Ovary (tissue), 9 donors: Measurements from ENCODE around the gene EIF4G3. TPM values are rescaled to one million over a fixed set of nuclear protein-coding genes. Genes with fewer than 3 reads are reported as not detected.

Experiments used
- DNase-seq, 5 donors: peaks; one replicate each; pipeline ENCODE4 v3.0.0-alpha.2; 2019 to 2020
- H3K27ac ChIP-seq, 2 donors: fragments of 200-600 bp; one replicate each; pipeline versions ENCODE4 v1.5.1 to v1.8.0; 2019 to 2022
- H3K27me3 ChIP-seq: fragments of 200-600 bp; one replicate; pipeline ENCODE4 v1.8.0; 2022
- H3K36me3 ChIP-seq: fragments of 200-600 bp; sonication (generic); one replicate; pipeline ENCODE4 v1.5.1; 2019
- H3K4me1 ChIP-seq: one replicate; pipeline ENCODE4 v1.8.1; 2013; ENCODE audit warnings: mild to moderate bottlenecking, moderate library complexity; ENCODE audit not compliant: insufficient read depth
- H3K4me3 ChIP-seq: fragments of 200-600 bp; sonication (generic); one replicate; pipeline ENCODE4 v1.5.1; 2017
- H3K9me3 ChIP-seq, 2 donors: fragments of 200-600 bp in 1 of 2; sonication (generic) in 1 of 2; one replicate each; pipeline versions ENCODE4 v1.5.1 to v1.8.1; 2013 to 2019; ENCODE audit warnings: mild to moderate bottlenecking in 1 of 2, moderate library complexity in 1 of 2
- EP300 ChIP-seq: sonication (generic); formaldehyde crosslinking; IDR thresholded peaks from one replicate; pipeline ENCODE4 v1.6.1; 2017; ENCODE audit warnings: antibody characterized with exemption
- POLR2A ChIP-seq: fragments of 450-650 bp; IDR thresholded peaks from one replicate; pipeline ENCODE4 v1.6.1; 2017; ENCODE audit warnings: antibody characterized with exemption, mild to moderate bottlenecking, moderate library complexity
- WGBS, 3 donors: extraction: QIAGEN DNeasy Blood & Tissue Kit in 1 of 3; methylation state at CpG; one replicate each; pipeline versions ENCODE4 v1.1.5 to v1.1.7; 2013 to 2017; 5-methylcytosine and 5-hydroxymethylcytosine counted together
- intact Hi-C, 4 donors: fragments of 100-400 bp; cut with DNase I; formaldehyde crosslinking; loops; one replicate each; pipeline versions ENCODE4 v1.11.0 to v1.15.1; 2022 to 2023
- polyA plus RNA-seq, 2 donors: library from polyadenylated mRNA; stranded (reverse); fragments of 200-250 nt in 1 of 2; fragments of 350-450 nt in 1 of 2; fragmentation: Illumina TruSeq in 1 of 2; extraction: RNeasy Lipid Tissue Mini Kit (QIAGEN cat#74804) in 1 of 2; gene quantifications; one replicate each; pipeline ENCODE4 v1.2.3, GENCODE V29; 2013 to 2014
- total RNA-seq, 7 donors: library from RNA; depleted of rRNA in 2 of 7; stranded (reverse); fragments of >200 nt in 2 of 7; fragmentation: NEBNext Ultra II Directional in 3 of 7; extraction: Animal tissue kit (Norgen Biotek cat#: 25700) in 3 of 7; gene quantifications; one replicate each; pipeline versions ENCODE4 v1.1.0 to v1.2.4, GENCODE V29; 2016 to 2023
- TF ChIP-seq, protein P1 (sequence below), 3 donors: fragments of 450-650 bp in 2 of 3; fragments of 200-600 bp in 1 of 3; IDR thresholded peaks; one replicate each; pipeline versions ENCODE4 v1.5.1 to v1.8.0; 2016 to 2022; ENCODE audit warnings: antibody characterized with exemption in 3 of 3, mild to moderate bottlenecking in 1 of 3
- donor health status: DM: no; HTN: no; CAD: no; lungs with moderate emphysema.
- donor health status: DM: no; HTN: no; CAD: no.
- donor health status: Bipolar disorder and iron deficiency.
- donor health status: DM: yes; HTN: yes; CAD: no.
- donor health status: DM: no; HTN: no; CAD: no.
- donor health status: DM: yes; HTN: yes; CAD: no.

Gene EIF4G3
- total and polyA plus RNA-seq, 9 donors: 13.9 to 62.4 (median 39.4) TPM

GRCh38 chr1:21118167-21118566 lies 58.5 kb downstream of the EIF4G3 start:
- DNase-seq: no peak
- intact Hi-C loops: no loop called here

DNA sequence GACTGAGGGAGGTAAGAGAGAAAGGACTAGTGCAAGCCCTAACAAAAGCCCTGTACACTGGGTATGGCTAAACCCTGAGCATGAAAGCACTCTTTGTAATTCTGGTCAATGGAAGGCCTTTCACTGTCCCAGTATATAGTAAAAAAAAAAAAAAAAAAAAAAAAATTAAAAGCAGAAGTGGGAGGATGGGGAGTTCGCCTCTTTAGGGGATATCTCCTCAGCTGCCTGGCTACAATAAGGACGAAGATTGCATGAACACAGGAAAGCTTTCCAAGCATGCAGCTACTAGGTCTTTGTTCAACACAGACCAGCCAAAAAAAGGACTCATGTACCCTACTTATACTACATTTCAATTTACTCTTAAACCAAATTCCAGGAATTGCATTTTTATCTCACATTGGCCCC lies 59.1 kb downstream of the EIF4G3 start:
- Histone ChIP-seq H3K36me3 (no peaks in the 10 kb centered on the region), H3K27me3 (no peaks in the 10 kb centered on the region), H3K27ac (no peak overlapping the region), H3K9me3 (no peaks in the 10 kb centered on the region), H3K4me1 (no peaks in the 10 kb centered on the region), H3K4me3 (no peak overlapping the region)
- intact Hi-C loops: no loop called here
- TF ChIP-seq, protein P1, sequence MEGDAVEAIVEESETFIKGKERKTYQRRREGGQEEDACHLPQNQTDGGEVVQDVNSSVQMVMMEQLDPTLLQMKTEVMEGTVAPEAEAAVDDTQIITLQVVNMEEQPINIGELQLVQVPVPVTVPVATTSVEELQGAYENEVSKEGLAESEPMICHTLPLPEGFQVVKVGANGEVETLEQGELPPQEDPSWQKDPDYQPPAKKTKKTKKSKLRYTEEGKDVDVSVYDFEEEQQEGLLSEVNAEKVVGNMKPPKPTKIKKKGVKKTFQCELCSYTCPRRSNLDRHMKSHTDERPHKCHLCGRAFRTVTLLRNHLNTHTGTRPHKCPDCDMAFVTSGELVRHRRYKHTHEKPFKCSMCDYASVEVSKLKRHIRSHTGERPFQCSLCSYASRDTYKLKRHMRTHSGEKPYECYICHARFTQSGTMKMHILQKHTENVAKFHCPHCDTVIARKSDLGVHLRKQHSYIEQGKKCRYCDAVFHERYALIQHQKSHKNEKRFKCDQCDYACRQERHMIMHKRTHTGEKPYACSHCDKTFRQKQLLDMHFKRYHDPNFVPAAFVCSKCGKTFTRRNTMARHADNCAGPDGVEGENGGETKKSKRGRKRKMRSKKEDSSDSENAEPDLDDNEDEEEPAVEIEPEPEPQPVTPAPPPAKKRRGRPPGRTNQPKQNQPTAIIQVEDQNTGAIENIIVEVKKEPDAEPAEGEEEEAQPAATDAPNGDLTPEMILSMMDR (IDR thresholded peaks at IDR 0.05): no peak
- no peak for TF ChIP-seq POLR2A
- TF ChIP-seq EP300: no peak
- WGBS, 3 donors: 15 to 19% (median 18%) methylated on average over 2 of the region's 2 CpGs
- no peak for DNase-seq

More at GRCh38 chr1:21118167-21118566, 58.5 kb downstream of the EIF4G3 start:
- TF ChIP-seq EP300 (no peak), POLR2A (no peak)
- TF ChIP-seq, protein P1 (IDR thresholded peaks at IDR 0.05): no peak
- WGBS, 3 donors: 87 to 88% (median 88%) methylated on average over 6 of the region's 6 CpGs
- Histone ChIP-seq H3K27me3 (no peaks in the 10 kb centered on the region), H3K4me3 (no peak overlapping the region), H3K9me3 (no peaks in the 10 kb centered on the region), H3K27ac (no peak overlapping the region), H3K36me3 (no peaks in the 10 kb centered on the region), H3K4me1 (no peaks in the 10 kb centered on the region)

DNA sequence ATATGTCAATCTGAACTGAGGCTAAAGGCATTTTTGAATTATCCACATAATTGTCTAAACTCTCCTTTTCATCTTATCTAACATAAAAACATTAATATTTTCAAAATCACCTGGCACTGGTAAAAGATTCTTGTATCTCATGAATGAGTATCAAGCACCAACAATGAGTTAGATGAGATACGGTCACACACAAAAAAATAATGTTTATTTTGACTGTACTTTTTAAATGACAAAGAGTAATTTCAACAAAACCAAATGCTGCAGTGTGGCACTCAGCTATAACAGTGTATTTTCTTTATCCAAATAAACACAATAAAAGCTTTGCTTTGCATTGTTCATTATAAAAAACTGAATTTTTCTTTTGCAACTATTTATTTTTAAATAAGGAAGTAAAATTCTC lies 59.5 kb downstream of the EIF4G3 start:
- no peak overlapping the region for H3K27ac ChIP-seq

DNA sequence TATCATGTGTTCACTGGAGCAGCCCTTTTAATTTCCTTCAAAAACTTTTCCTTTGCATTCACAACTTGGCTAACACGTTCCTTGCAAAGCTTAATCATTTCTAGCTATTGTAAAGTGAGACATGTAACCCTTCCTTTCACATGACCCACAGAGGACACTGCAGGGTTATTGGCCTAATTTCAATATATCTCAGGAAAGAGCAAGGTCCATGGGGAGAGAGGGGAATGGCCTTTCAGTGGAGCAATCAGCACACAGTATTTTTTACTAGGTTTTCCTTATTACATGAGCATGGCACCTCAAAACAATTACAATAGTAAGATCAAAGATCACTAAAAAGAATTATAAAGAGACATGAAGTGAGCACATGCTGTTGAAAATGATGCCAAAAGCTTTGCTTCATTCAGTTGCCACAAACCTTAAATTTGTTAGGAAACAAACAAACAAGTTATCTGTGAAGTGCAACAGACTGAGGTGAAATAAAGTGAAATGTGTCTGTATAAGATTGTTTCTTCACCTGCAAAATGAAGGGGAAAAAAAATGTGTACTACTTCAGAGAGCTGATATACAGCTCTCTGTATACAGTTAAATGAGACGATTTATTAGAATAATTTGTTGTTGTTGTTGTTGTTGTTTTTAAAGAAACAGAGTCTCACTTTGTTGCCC lies 61.5 kb downstream of the EIF4G3 start:
- intact Hi-C loops: no loop called here
- Histone ChIP-seq H3K4me1 (no peaks in the 10 kb centered on the region), H3K27me3 (no peaks in the 10 kb centered on the region), H3K27ac (no peak overlapping the region), H3K4me3 (no peak overlapping the region), H3K9me3 (no peaks in the 10 kb centered on the region), H3K36me3 (no peaks in the 10 kb centered on the region)
- WGBS, 3 donors: 86 to 91% (median 91%) methylated on average over 2 of the region's 2 CpGs
- DNase-seq: no peak
- TF ChIP-seq, protein P1 (IDR thresholded peaks at IDR 0.05): no peak
- no peak for TF ChIP-seq POLR2A
- no peak for TF ChIP-seq EP300

More for the DNA sequence above, 59.5 kb downstream of the EIF4G3 start:
- Histone ChIP-seq H3K4me3 (no peak overlapping the region), H3K36me3 (no peaks in the 10 kb centered on the region), H3K9me3 (no peaks in the 10 kb centered on the region), H3K27me3 (no peaks in the 10 kb centered on the region), H3K4me1 (no peaks in the 10 kb centered on the region)
- WGBS, 3 donors: 62 to 74% (median 69%) methylated on average over 1 of the region's 1 CpG
- intact Hi-C loops: no loop called here
- no peak for DNase-seq
- TF ChIP-seq EP300: no peak
- TF ChIP-seq, protein P1 (IDR thresholded peaks at IDR 0.05): no peak
- no peak for TF ChIP-seq POLR2A
